IPS-NIHi11 (cell line): ENCODE results near the gene OXTR.

Experiments
- DNase-seq: peaks from one replicate; pipeline ENCODE4 v3.0.0; 2012; ENCODE audit warnings: mixed read lengths, low spot score

OXTR gene

GRCh38 chr3:8769088-8769822, at the start of gene OXTR:
Gene OXTR (minus strand): TSS chr3:8769613. CDS start chr3:8768187, 1,426 bp downstream.
- peak; percentile 95 for DNase-seq

GRCh38 chr3:8817486-8817885, 48.1 kb upstream of the OXTR start:
- no peak for DNase-seq

GRCh38 chr3:8816106-8816505, 46.7 kb upstream of the OXTR start:
- DNase-seq: no peak

GRCh38 chr3:8813411-8813810, 44.0 kb upstream of the OXTR start:
- DNase-seq: no peak

- no peak for DNase-seq
These were observed 41.1 kb upstream of the OXTR start for GRCh38 chr3:8810561-8810960.

GRCh38 chr3:8805774-8806173, 36.4 kb upstream of the OXTR start:
- DNase-seq: no peak

DNA sequence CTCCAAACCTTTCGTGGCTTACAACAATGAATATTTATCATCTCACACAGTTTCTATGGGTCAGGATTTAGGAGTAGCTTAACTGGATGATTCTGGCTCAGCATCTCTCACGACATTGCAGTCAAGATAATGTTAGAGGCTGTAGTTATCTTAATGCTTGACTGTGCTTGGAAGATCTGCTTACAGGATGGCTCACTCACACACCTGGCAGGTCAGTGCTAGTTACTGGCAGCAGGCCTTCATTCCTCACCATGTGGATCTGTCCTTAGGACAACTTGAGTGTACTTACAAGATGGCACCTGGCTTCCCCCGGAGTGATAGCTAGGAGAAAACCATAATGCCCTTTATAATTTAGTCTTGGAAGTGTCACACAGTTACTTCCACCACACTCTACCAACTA, 32.8 kb upstream of the OXTR start:
- DNase-seq: no peak

DNA sequence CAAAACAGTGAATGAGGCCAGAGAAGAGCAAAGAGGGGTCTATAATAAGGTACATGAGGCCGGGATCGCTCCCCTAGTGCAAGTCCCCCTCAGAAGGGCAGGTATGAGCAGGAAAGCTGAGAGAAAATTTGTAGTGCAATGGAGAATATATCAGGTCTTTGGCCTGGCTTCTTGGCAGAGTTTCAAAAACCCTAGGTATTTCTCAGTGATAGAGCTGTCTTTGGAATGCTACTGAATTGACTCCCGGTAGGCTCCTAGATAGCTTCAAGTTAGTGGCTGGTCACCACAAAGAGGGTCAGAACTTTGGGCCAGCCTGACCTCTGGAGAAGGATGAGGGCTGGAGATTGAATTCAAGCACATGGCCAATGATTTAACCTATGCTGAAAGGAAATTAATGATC, 30.6 kb upstream of the OXTR start:
- no peak for DNase-seq

DNA sequence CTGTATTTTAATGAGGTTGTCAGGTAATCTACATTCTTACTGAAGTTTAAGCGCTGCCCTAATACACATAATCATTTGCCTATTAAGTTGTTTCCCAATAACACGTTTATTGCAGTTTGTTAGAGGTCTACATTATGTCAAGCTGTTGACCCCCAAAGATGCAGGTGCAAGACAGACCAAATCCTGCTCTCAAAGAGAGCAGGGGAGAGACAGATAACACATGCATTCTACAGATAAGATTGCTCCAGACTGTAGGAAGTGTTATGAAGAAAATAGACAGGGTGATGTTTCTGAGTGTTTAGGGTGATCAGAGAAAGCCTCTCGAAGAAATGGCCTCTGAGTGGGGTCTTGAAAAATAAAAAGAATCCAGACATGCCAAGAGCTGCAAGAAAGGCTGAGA, 24.8 kb upstream of the OXTR start:
- DNase-seq: no peak

GRCh38 chr3:8793242-8793641, 23.8 kb upstream of the OXTR start:
- no peak for DNase-seq

GRCh38 chr3:8790529-8790928, 21.1 kb upstream of the OXTR start:
- no peak for DNase-seq

GRCh38 chr3:8784676-8785435, 15.4 kb upstream of the OXTR start:
- DNase-seq: no peak

DNA sequence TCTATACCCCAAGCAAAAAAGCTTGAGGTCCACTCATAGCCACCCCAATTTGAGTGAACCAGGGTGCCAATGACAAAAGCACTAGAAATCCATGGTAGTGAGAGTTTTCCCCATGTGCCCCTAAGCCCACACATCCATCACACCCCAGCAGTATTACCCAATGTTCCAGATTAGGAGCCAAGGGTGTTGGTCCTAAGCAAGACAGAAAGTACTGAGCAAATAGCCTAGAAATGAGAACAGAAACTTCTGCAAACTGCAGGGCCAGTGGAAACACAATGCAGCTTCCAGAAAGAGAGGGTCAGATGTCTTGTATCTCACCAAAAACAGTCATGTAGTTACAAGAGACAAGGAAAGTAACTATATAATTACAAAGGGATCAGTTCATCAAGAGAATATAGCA, 10.9 kb upstream of the OXTR start:
- no peak for DNase-seq

- no peak for DNase-seq
These were observed 9.1 kb upstream of the OXTR start for GRCh38 chr3:8778475-8778874.

GRCh38 chr3:8777978-8778267, 8.5 kb upstream of the OXTR start:
- no peak for DNase-seq

- DNase-seq: no peak
These were observed 8.0 kb upstream of the OXTR start for GRCh38 chr3:8777201-8777977.

DNA sequence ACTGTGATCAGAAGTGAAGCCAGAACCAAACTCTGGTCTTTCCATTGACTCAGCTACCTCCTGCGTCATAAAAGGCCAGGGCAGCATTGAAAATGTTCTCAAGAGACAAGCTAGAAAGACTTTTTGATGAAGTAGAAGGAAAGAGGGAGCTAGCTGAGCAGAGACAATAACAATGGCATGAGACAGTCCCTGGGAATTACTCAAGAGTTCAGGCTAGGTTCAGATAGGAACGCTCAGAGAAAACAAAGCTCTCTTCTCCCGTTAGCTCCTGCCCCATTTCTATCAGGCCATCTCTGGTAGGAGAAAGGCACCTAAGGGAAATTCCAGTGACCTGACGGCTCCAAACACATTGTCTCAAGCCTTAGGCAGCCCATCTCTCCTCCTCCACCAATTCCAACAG, 7.0 kb upstream of the OXTR start:
- no peak for DNase-seq

DNA sequence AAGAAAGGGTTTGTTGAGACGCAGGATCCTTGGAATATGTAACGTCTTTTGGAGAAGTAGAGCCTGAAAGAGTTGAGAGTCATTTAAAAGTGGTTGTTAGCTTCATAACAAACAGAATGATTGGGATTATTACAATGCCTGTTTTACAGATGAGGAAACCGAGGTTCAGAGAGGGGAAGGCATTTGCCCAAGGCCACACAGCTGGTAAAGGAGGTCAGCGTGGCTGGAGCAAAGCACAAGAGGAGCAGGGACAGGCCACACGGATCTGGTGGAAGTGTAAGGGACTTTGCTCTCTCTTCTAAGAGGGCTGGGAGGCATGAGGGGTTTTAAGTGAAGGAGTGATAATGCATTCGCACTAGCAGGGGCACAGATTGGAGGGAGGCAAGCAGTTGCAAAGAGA, 6.2 kb upstream of the OXTR start:
- no peak for DNase-seq

GRCh38 chr3:8775181-8775580, 5.8 kb upstream of the OXTR start:
- DNase-seq: no peak

GRCh38 chr3:8773941-8774542, 4.6 kb upstream of the OXTR start:
- DNase-seq: no peak

GRCh38 chr3:8768364-8769087, 887 bp downstream of the OXTR start:
- DNase-seq: peak; percentile 30
